Mucosa of descending colon (tissue), 3 donors: ENCODE data around the gene C1orf210. TPM values are rescaled to one million over a fixed set of nuclear protein-coding genes. Genes with fewer than 3 reads are reported as not detected.

ENCODE experiments used
- ATAC-seq: fragments of 200-7000 bp; cut with Tn5 transposase; one replicate; pipeline ENCODE4 v1.9.1; 2020; ENCODE audit warnings: mild to moderate bottlenecking, moderate library complexity
- DNase-seq, 3 donors: peaks; one replicate each; pipeline ENCODE4 v3.0.0-alpha.2; 2020
- H3K36me3 ChIP-seq: fragments of 200-600 bp; one replicate; pipeline ENCODE4 v1.8.0; 2021; ENCODE audit warnings: low read depth, mild to moderate bottlenecking
- H3K4me1 ChIP-seq: fragments of 200-600 bp; one replicate; pipeline ENCODE4 v1.8.0; 2021; ENCODE audit warnings: low read depth, mild to moderate bottlenecking
- H3K4me3 ChIP-seq: fragments of 200-600 bp; one replicate; pipeline ENCODE4 v1.8.0; 2021; ENCODE audit warnings: mild to moderate bottlenecking
- H3K9me3 ChIP-seq: fragments of 200-600 bp; one replicate; pipeline ENCODE4 v1.8.0; 2021; ENCODE audit warnings: mild to moderate bottlenecking
- intact Hi-C, 2 donors: fragments of 100-400 bp; cut with DNase I in 1 of 2; cut with micrococcal nuclease in 1 of 2; formaldehyde crosslinking; loops; one replicate each; pipeline versions ENCODE4 v1.11.0 to v1.11.1; 2022; cut with DNase I, micrococcal nuclease
- total RNA-seq, 3 donors: library from RNA; stranded (reverse); fragmentation: NEBNext Ultra II Directional in 2 of 3; extraction: Animal tissue kit (Norgen Biotek cat#: 25700) in 2 of 3; gene quantifications; one replicate each; pipeline versions ENCODE4 v1.2.1 to v1.2.4, GENCODE V29; 2021 to 2023
- TF ChIP-seq, protein P1 (sequence below): fragments of 200-600 bp; IDR thresholded peaks from one replicate; pipeline ENCODE4 v1.8.0; 2022; ENCODE audit warnings: antibody characterized with exemption, mild to moderate bottlenecking
- donor health status: DM: no; HTN: no; CAD: no; lungs with moderate emphysema.
- donor health status: DM: no; HTN: no; CAD: no.
- donor health status: DM: no; HTN: yes; CAD: no.

The C1orf210 gene
- total RNA-seq, 3 donors from 2014 or later = 33.1 to 102 (median 63.3) TPM

DNA sequence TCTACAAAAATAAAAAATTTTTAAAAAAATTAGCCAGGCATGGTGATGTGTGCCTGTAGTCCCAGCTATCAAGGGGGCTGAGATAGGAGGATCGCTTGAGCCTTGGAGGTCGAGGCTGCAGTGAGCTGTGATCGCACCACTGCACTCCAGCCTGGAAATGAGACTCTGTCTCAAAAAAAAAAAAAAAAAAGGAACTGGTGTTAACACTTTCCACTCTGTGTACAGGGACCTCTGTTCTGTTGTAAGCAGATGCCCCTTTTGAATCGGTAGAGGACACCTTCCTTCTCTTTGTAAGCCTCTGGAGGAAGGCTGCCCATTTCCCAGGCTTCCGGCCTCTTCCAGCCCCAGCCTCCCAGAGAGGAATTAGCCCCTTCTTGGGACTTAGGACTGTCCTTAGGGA lies 7.3 kb upstream of the C1orf210 start:
- Histone ChIP-seq H3K4me3 (no peak overlapping the region), H3K36me3 (no peaks in the 10 kb centered on the region), H3K9me3 (no peaks in the 10 kb centered on the region), H3K4me1 (peaks cover 32% of the 10 kb centered on the region)
- DNase-seq (no peak), ATAC-seq (no peak)
- TF ChIP-seq, protein P1, sequence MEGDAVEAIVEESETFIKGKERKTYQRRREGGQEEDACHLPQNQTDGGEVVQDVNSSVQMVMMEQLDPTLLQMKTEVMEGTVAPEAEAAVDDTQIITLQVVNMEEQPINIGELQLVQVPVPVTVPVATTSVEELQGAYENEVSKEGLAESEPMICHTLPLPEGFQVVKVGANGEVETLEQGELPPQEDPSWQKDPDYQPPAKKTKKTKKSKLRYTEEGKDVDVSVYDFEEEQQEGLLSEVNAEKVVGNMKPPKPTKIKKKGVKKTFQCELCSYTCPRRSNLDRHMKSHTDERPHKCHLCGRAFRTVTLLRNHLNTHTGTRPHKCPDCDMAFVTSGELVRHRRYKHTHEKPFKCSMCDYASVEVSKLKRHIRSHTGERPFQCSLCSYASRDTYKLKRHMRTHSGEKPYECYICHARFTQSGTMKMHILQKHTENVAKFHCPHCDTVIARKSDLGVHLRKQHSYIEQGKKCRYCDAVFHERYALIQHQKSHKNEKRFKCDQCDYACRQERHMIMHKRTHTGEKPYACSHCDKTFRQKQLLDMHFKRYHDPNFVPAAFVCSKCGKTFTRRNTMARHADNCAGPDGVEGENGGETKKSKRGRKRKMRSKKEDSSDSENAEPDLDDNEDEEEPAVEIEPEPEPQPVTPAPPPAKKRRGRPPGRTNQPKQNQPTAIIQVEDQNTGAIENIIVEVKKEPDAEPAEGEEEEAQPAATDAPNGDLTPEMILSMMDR = no peak
- intact Hi-C loops = no loop called here

DNA sequence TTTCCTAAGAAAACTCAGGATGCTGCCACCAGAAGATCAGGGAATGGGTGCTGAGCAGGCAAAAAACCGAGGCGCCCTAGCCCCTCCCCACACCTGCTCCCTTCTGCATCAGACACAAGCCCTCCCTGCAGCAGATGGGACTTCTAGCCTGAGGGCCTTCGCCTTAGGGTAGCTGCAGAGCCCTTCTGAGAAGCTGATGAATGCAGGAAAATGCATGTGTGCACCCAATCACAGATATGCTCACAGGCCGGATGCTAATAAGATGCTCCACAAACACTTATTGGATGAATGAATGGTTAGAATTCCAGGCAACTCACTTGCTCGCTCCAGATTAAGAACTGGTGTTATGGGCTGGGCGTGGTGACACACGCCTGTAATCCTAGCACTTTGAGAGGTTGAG lies 6.8 kb upstream of the C1orf210 start:
- no peaks in the 10 kb centered on the region for H3K36me3 ChIP-seq
- intact Hi-C loops = no loop called here
- no peaks in the 10 kb centered on the region for H3K9me3 ChIP-seq
- peaks cover 32% of the 10 kb centered on the region for H3K4me1 ChIP-seq
- ATAC-seq = no peak
- no peak for DNase-seq
- no peak overlapping the region for H3K4me3 ChIP-seq
- TF ChIP-seq, protein P1 = no peak

DNA sequence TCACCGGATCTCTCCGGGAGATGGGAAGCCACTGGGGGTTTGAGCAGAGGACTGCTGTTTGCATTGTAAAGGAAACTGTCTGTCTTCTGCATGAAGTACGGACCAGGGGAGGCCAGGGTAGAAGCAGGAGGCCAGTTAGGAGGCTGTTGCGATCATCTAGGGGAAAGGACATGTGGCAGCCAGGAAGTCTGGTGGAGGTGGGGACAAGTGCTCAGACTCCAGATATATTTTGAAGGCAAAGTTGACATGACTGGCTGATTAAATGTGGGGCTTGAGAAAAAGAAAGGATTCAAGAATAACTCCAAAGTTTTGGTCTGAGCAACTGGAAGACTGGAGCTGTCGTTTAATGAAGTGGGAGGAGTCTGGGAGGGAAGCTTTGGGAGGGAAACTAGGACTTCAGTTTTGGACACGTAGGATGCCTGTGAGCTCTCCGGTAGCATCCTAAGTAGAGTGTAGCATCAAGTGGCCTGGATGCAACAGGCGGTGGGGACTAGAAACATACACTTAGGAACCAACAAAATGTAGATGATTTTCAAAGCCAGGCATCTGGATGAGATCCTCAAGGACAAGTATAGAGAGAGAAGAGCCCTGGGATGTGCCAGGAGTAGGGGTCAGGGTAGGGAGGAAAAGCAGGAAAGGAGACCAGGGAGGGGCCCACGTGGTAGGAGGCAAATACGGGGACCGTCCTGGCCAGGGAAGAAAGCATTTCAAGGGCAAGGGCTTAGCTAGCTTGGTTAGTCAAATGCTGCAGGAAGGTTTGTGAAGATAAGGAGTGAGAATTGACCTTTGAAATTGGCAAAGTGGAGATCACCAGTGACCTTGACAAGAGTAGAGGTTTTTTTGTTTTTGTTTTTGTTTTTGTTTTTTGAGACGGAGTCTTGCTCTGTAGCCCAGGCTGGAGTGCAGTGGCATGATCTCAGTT lies 3.7 kb upstream of the C1orf210 start:
- intact Hi-C loops = no loop called here
- no peak overlapping the region for H3K4me3 ChIP-seq
- no peaks in the 10 kb centered on the region for H3K9me3 ChIP-seq
- ATAC-seq = no peak
- DNase-seq = peak in 2 of 3 donors; percentile 21 to 28
- H3K4me1 ChIP-seq = peaks cover 24% of the 10 kb centered on the region
- TF ChIP-seq, protein P1 = no peak
- no peaks in the 10 kb centered on the region for H3K36me3 ChIP-seq

DNA sequence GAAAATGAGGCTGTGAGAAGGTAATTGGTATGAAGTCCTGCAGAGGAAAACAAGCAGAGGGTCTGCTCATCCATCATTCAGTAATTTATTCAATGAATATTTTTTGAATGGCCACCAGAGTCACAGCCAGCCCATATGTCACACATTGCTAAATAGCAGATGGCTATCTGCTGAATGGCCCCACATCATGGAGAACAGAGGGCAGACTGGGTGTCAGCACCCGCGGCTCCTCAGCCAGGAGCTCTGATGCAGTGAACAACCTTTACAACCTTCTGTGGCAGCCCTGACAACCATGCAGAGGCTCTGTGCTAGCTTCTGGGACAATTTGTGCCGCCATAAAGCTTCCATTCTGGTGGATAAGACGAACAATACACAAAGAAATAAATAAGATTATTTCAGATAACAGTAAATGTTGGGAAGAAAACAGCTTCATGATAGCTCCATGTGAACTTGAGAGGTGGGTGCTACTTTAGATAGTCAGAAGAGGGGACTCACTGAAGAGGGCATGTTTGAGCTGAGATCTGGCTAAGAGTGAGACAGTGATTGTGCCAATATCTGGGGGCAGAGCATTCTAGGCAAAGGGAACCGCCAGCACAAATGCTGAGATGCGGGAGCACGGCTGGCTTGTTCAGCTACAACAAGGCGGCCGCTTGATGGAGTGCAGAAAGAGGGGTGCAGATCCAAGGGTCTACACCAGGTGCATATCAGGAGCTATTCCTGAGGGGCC lies 2.8 kb upstream of the C1orf210 start:
- TF ChIP-seq, protein P1 = no peak
- peaks cover 15% of the 10 kb centered on the region for H3K4me1 ChIP-seq
- no peaks in the 10 kb centered on the region for H3K36me3 ChIP-seq
- ATAC-seq (no peak), DNase-seq (peak in 1 of 3 donors; percentile 27)
- no peak overlapping the region for H3K4me3 ChIP-seq
- intact Hi-C loops = no loop called here
- no peaks in the 10 kb centered on the region for H3K9me3 ChIP-seq

DNA sequence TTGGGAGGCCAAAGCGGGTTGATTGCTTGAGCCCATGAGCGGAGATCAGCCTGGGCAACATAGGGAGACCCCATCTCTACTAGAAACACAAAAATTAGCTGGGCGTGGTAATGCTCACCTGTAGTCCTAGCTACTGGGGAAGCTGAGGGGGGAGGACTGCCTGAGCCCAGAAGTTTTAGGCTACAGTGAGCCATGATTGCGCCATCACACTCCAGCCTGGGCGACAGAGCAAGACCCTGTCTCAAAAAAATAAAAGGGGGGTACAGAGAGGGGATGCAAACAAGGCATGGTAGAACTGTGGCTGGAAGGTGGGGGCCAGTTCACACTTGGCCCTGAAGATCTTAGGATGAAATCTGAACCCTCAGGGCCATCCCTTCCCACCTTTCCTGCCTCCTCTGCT lies 1.2 kb upstream of the C1orf210 start:
- intact Hi-C loops = no loop called here
- no peak for ATAC-seq
- peak in 1 of 3 donors; percentile 25 for DNase-seq

More for the DNA sequence above, 1.2 kb upstream of the C1orf210 start:
- Histone ChIP-seq H3K9me3 (no peaks in the 10 kb centered on the region), H3K36me3 (no peaks in the 10 kb centered on the region), H3K4me3 (no peak overlapping the region), H3K4me1 (peaks cover 7% of the 10 kb centered on the region)
- TF ChIP-seq, protein P1 = no peak
